ENCODE measurements around the gene PAQR5.

- TF ChIP-seq CTCF (conservative IDR thresholded peaks at IDR 0.05; ENCODE audit: low read length) (no peak), EZH2phosphoT487 (IDR thresholded peaks at IDR 0.05; ENCODE audit: borderline replicate concordance) (no peak)
Observed at GRCh38 chr15:69395991-69396390, 97.3 kb downstream of the PAQR5 start.

Data from Loucy (cell line).